SK-N-SH (cell line): ENCODE data around the gene CCDC174. TPM values are rescaled to one million over a fixed set of nuclear protein-coding genes. Genes with fewer than 3 reads are reported as not detected.

ENCODE experiments used
- CTCF ChIA-PET: fragments of 300-600, 350-600 bp; formaldehyde crosslinking; extraction: SDS; loops from one replicate; lab custom pipeline; 2021; lab: Yijun Ruan, JAX
- POLR2A ChIA-PET: fragments of 350-600 bp; sonication (Branson Sonifier 250); formaldehyde crosslinking; extraction: SDS; loops from one replicate; lab custom pipeline; 2020; ENCODE audit warnings: antibody characterized with exemption, inconsistent platforms; lab: Yijun Ruan, JAX
- DNase-seq: peaks from one replicate; pipeline ENCODE4 v3.0.0; 2012
- H2AFZ ChIP-seq: fragments of 200-600 bp; sonication (generic); 2 replicates; pipeline ENCODE4 v1.8.1; 2016; ENCODE audit warnings: antibody characterized with exemption, mild to moderate bottlenecking, low read depth
- H3F3A ChIP-seq: fragments of 200-600 bp; sonication (generic); replicated peaks from 2 replicates; pipeline ENCODE3; 2016; ENCODE audit warnings: antibody characterized with exemption, mild to moderate bottlenecking; ENCODE audit not compliant: insufficient read depth
- H3K27ac ChIP-seq, 2 experiments: fragments of 200-500 bp in 1 of 2; fragments of 200-600 bp in 1 of 2; sonication (Bioruptor generic) in 1 of 2; sonication (generic), shearing (Covaris generic) in 1 of 2; 2 replicates each; pipeline versions ENCODE4 v1.5.1 to v1.6.1; 2014 to 2016; ENCODE audit warnings: low read depth in 2 of 2, inconsistent platforms in 1 of 2, low read length in 1 of 2, mild to moderate bottlenecking in 1 of 2, mixed read lengths in 1 of 2
- H3K27me3 ChIP-seq: fragments of 200-600 bp; sonication (generic), shearing (Covaris generic); 2 replicates; pipeline ENCODE4 v1.6.1; 2016; ENCODE audit warnings: mixed run types; ENCODE audit not compliant: insufficient read depth
- H3K36me3 ChIP-seq, 2 experiments: fragments of 200-500 bp in 1 of 2; fragments of 200-600 bp in 1 of 2; sonication (Bioruptor generic) in 1 of 2; sonication (generic) in 1 of 2; replicated peaks in 1 of 2; 2 replicates each; pipeline versions ENCODE3 to v1.5.1; 2014 to 2016; ENCODE audit warnings: low read length in 1 of 2, mild to moderate bottlenecking in 1 of 2; ENCODE audit not compliant: insufficient read depth in 2 of 2, control insufficient read depth in 1 of 2
- H3K4me1 ChIP-seq, 2 experiments: fragments of 200-500 bp in 1 of 2; fragments of 200-600 bp in 1 of 2; sonication (Bioruptor generic) in 1 of 2; sonication (generic), shearing (Covaris generic) in 1 of 2; 2 replicates each; pipeline versions ENCODE4 v1.5.1 to v1.6.1; 2014 to 2016; ENCODE audit warnings: low read depth in 1 of 2, low read length in 1 of 2, mixed run types in 1 of 2; ENCODE audit not compliant: insufficient read depth in 2 of 2, control insufficient read depth in 1 of 2
- H3K4me2 ChIP-seq: fragments of 200-600 bp; sonication (generic), shearing (Covaris generic); 2 replicates; pipeline ENCODE4 v1.6.1; 2017; ENCODE audit warnings: mixed run types
- H3K4me3 ChIP-seq, 2 experiments: fragments of 200-500 bp in 1 of 2; fragments of 200-600 bp in 1 of 2; sonication (Bioruptor generic) in 1 of 2; sonication (generic), shearing (Covaris generic) in 1 of 2; 2 replicates each; pipeline versions ENCODE4 v1.5.1 to v1.8.1; 2014 to 2016; ENCODE audit warnings: low read depth in 2 of 2, inconsistent platforms in 1 of 2, low read length in 1 of 2, mild to moderate bottlenecking in 1 of 2, mixed read lengths in 1 of 2, moderate library complexity in 1 of 2
- H3K79me2 ChIP-seq: fragments of 200-600 bp; sonication (generic); 2 replicates; pipeline ENCODE4 v1.8.1; 2017; ENCODE audit warnings: mild to moderate bottlenecking; ENCODE audit not compliant: insufficient read depth
- H3K9ac ChIP-seq: fragments of 200-600 bp; sonication (generic); 2 replicates; pipeline ENCODE4 v1.6.1; 2017; ENCODE audit warnings: mixed run types
- H3K9me2 ChIP-seq: fragments of 200-600 bp; sonication (generic); 2 replicates; pipeline ENCODE4 v1.6.1; 2017; ENCODE audit warnings: mixed run types
- H3K9me3 ChIP-seq: fragments of 200-600 bp; sonication (generic); 2 replicates; pipeline ENCODE4 v1.6.1; 2017; ENCODE audit warnings: mixed run types, mild to moderate bottlenecking, moderate library complexity
- H4K20me1 ChIP-seq: fragments of 200-600 bp; sonication (generic); 2 replicates; pipeline ENCODE4 v1.6.1; 2017; ENCODE audit warnings: mild to moderate bottlenecking, mixed run types; ENCODE audit not compliant: insufficient read depth
- CTCF ChIP-seq: fragments of 200-600 bp; sonication (generic); IDR thresholded peaks from 2 replicates; pipeline ENCODE4 v1.6.1; 2017; ENCODE audit warnings: antibody characterized with exemption, mild to moderate bottlenecking, moderate library complexity
- ELF1 ChIP-seq: IDR thresholded peaks from 2 replicates; pipeline ENCODE4 v1.4.0; 2012
- FOSL2 ChIP-seq: IDR thresholded peaks from 2 replicates; pipeline ENCODE4 v1.4.0; 2012; ENCODE audit warnings: low read depth, mild to moderate bottlenecking, moderate library complexity, borderline replicate concordance
- FOXJ3 ChIP-seq: sonication (generic); formaldehyde crosslinking; IDR thresholded peaks from 2 replicates; pipeline ENCODE4 v1.5.1; 2020; ENCODE audit warnings: mild to moderate bottlenecking, missing genetic modification reagents
- FOXM1 ChIP-seq: IDR thresholded peaks from 2 replicates; pipeline ENCODE4 v1.4.0; 2012; ENCODE audit warnings: low read depth, mild to moderate bottlenecking
- MEF2A ChIP-seq: IDR thresholded peaks from 2 replicates; pipeline ENCODE4 v1.4.0; 2012; ENCODE audit warnings: low read depth, borderline replicate concordance
- PBX3 ChIP-seq: IDR thresholded peaks from 2 replicates; pipeline ENCODE4; 2012
- POLR2AphosphoS5 ChIP-seq: IDR thresholded peaks from 2 replicates; pipeline ENCODE4 v1.6.1; 2012; ENCODE audit warnings: low read depth, low read length
- RCOR1 ChIP-seq: fragments of 150-350 bp; IDR thresholded peaks from 2 replicates; pipeline ENCODE4 v1.6.1; 2017; ENCODE audit warnings: antibody characterized with exemption, low read length
- TAF1 ChIP-seq: IDR thresholded peaks from 2 replicates; pipeline ENCODE4 v1.6.1; 2012; ENCODE audit warnings: low read depth, mild to moderate bottlenecking, low read length, moderate library complexity, borderline replicate concordance
- WGBS: methylation state at CpG from one replicate; pipeline ENCODE4 v1.1.6; 2017; ENCODE audit warnings: low lambda C conversion rate; 5-methylcytosine and 5-hydroxymethylcytosine counted together
- polyA plus RNA-seq, 3 experiments: library from polyadenylated mRNA; depleted of rRNA; stranded (reverse); fragments of >200 nt; gene quantifications; 2 replicates each; pipeline ENCODE4 v1.2.3, GENCODE V29; 2012
- TF ChIP-seq, protein P1 (sequence below): IDR thresholded peaks from 2 replicates; pipeline ENCODE4 v1.4.0; 2012; ENCODE audit warnings: low read depth, borderline replicate concordance
- TF ChIP-seq, protein P2 (sequence below): IDR thresholded peaks from 2 replicates; pipeline ENCODE4 v1.6.1; 2012; ENCODE audit warnings: mild to moderate bottlenecking, low read depth, low read length, moderate library complexity
- TF ChIP-seq, protein P3 (sequence below): fragments of 150-350 bp; IDR thresholded peaks from 2 replicates; pipeline ENCODE4 v1.6.1; 2016; ENCODE audit warnings: mild to moderate bottlenecking, low read depth, low read length

Gene CCDC174
- polyA plus RNA-seq, 1 of the 3 experiments (the other 2 are of a cell fraction): 6.6 TPM

DNA sequence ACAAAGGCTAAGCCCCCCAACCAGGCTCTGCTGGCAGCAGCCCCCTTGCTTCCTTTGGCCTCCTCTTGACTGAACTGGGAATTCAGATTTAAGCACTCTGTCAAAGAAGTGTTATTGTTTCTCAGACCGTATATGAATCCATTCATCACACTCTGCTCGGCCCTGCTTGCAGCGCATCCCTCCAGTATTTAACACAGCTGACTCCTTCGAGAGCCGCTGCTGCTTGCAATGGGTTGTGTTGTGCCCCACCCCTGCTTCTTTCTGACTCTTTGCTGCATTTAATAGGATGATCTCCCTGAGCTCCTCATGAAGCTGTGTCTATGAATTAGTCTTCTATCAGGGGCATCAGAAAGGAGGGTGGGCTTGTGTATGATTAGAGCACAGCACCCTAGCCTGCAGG, 54.5 kb downstream of the CCDC174 start:
- no peaks in the 10 kb centered on the region for H3K27me3 ChIP-seq
- no peak overlapping the region for H3K27ac ChIP-seq
- H3K4me2 ChIP-seq: no peak overlapping the region
- no peak overlapping the region for H3K9ac ChIP-seq
- H3K9me3 ChIP-seq: no peaks in the 10 kb centered on the region
- H3K79me2 ChIP-seq: no peaks in the 10 kb centered on the region
- no peak for DNase-seq
- H4K20me1 ChIP-seq: no peaks in the 10 kb centered on the region
- no peaks in the 10 kb centered on the region for H3K4me1 ChIP-seq
- CTCF ChIA-PET: no interaction called here
- no peak for TF ChIP-seq PBX3
- TF ChIP-seq FOSL2: no peak
- TF ChIP-seq MEF2A: no peak
- TF ChIP-seq RCOR1: no peak
- no peak for TF ChIP-seq ELF1
- no peak for TF ChIP-seq FOXJ3 (CRISPR knock-in tag)
- no peak for TF ChIP-seq POLR2AphosphoS5
- TF ChIP-seq TAF1: no peak
- TF ChIP-seq FOXM1: no peak
- TF ChIP-seq CTCF: no peak
- TF ChIP-seq, protein P1, sequence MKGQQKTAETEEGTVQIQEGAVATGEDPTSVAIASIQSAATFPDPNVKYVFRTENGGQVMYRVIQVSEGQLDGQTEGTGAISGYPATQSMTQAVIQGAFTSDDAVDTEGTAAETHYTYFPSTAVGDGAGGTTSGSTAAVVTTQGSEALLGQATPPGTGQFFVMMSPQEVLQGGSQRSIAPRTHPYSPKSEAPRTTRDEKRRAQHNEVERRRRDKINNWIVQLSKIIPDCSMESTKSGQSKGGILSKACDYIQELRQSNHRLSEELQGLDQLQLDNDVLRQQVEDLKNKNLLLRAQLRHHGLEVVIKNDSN: no peak
- TF ChIP-seq, protein P2, sequence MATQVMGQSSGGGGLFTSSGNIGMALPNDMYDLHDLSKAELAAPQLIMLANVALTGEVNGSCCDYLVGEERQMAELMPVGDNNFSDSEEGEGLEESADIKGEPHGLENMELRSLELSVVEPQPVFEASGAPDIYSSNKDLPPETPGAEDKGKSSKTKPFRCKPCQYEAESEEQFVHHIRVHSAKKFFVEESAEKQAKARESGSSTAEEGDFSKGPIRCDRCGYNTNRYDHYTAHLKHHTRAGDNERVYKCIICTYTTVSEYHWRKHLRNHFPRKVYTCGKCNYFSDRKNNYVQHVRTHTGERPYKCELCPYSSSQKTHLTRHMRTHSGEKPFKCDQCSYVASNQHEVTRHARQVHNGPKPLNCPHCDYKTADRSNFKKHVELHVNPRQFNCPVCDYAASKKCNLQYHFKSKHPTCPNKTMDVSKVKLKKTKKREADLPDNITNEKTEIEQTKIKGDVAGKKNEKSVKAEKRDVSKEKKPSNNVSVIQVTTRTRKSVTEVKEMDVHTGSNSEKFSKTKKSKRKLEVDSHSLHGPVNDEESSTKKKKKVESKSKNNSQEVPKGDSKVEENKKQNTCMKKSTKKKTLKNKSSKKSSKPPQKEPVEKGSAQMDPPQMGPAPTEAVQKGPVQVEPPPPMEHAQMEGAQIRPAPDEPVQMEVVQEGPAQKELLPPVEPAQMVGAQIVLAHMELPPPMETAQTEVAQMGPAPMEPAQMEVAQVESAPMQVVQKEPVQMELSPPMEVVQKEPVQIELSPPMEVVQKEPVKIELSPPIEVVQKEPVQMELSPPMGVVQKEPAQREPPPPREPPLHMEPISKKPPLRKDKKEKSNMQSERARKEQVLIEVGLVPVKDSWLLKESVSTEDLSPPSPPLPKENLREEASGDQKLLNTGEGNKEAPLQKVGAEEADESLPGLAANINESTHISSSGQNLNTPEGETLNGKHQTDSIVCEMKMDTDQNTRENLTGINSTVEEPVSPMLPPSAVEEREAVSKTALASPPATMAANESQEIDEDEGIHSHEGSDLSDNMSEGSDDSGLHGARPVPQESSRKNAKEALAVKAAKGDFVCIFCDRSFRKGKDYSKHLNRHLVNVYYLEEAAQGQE: no peak
- TF ChIP-seq, protein P3, sequence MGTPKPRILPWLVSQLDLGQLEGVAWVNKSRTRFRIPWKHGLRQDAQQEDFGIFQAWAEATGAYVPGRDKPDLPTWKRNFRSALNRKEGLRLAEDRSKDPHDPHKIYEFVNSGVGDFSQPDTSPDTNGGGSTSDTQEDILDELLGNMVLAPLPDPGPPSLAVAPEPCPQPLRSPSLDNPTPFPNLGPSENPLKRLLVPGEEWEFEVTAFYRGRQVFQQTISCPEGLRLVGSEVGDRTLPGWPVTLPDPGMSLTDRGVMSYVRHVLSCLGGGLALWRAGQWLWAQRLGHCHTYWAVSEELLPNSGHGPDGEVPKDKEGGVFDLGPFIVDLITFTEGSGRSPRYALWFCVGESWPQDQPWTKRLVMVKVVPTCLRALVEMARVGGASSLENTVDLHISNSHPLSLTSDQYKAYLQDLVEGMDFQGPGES: no peak
- WGBS: 77% methylated on average over 5 of the region's 5 CpGs
- POLR2A ChIA-PET: no interaction called here
- H2AFZ ChIP-seq: no peak overlapping the region
- H3F3A ChIP-seq: no peaks in the 10 kb centered on the region
- H3K4me3 ChIP-seq: no peak overlapping the region
- no peaks in the 10 kb centered on the region for H3K9me2 ChIP-seq
- no peaks in the 10 kb centered on the region for H3K36me3 ChIP-seq
